Measurements from ENCODE around the gene UBR4.

- TF ChIP-seq, protein P1, sequence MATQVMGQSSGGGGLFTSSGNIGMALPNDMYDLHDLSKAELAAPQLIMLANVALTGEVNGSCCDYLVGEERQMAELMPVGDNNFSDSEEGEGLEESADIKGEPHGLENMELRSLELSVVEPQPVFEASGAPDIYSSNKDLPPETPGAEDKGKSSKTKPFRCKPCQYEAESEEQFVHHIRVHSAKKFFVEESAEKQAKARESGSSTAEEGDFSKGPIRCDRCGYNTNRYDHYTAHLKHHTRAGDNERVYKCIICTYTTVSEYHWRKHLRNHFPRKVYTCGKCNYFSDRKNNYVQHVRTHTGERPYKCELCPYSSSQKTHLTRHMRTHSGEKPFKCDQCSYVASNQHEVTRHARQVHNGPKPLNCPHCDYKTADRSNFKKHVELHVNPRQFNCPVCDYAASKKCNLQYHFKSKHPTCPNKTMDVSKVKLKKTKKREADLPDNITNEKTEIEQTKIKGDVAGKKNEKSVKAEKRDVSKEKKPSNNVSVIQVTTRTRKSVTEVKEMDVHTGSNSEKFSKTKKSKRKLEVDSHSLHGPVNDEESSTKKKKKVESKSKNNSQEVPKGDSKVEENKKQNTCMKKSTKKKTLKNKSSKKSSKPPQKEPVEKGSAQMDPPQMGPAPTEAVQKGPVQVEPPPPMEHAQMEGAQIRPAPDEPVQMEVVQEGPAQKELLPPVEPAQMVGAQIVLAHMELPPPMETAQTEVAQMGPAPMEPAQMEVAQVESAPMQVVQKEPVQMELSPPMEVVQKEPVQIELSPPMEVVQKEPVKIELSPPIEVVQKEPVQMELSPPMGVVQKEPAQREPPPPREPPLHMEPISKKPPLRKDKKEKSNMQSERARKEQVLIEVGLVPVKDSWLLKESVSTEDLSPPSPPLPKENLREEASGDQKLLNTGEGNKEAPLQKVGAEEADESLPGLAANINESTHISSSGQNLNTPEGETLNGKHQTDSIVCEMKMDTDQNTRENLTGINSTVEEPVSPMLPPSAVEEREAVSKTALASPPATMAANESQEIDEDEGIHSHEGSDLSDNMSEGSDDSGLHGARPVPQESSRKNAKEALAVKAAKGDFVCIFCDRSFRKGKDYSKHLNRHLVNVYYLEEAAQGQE (IDR thresholded peaks at IDR 0.05; ENCODE audit: unreplicated experiment) = no peak
- TF ChIP-seq, protein P2, sequence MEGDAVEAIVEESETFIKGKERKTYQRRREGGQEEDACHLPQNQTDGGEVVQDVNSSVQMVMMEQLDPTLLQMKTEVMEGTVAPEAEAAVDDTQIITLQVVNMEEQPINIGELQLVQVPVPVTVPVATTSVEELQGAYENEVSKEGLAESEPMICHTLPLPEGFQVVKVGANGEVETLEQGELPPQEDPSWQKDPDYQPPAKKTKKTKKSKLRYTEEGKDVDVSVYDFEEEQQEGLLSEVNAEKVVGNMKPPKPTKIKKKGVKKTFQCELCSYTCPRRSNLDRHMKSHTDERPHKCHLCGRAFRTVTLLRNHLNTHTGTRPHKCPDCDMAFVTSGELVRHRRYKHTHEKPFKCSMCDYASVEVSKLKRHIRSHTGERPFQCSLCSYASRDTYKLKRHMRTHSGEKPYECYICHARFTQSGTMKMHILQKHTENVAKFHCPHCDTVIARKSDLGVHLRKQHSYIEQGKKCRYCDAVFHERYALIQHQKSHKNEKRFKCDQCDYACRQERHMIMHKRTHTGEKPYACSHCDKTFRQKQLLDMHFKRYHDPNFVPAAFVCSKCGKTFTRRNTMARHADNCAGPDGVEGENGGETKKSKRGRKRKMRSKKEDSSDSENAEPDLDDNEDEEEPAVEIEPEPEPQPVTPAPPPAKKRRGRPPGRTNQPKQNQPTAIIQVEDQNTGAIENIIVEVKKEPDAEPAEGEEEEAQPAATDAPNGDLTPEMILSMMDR (conservative IDR thresholded peaks at IDR 0.05; ENCODE audit: low read depth in 2 of 2) = no peak
- TF ChIP-seq POLR2AphosphoS5 (IDR thresholded peaks at IDR 0.05; ENCODE audit: low read depth) = no peak
- TF ChIP-seq EZH2 (IDR thresholded peaks at IDR 0.05; ENCODE audit: low read depth, unreplicated experiment) = no peak
- no peak for TF ChIP-seq EZH2phosphoT487 (IDR thresholded peaks at IDR 0.05; ENCODE audit: unreplicated experiment)
- no peak for TF ChIP-seq CREB1 (CRISPR knock-in tag; IDR thresholded peaks at IDR 0.05; ENCODE audit: low read depth)
- no peak for TF ChIP-seq STAT1 (IDR thresholded peaks at IDR 0.05; ENCODE audit: unreplicated experiment)
- TF ChIP-seq, protein P3, sequence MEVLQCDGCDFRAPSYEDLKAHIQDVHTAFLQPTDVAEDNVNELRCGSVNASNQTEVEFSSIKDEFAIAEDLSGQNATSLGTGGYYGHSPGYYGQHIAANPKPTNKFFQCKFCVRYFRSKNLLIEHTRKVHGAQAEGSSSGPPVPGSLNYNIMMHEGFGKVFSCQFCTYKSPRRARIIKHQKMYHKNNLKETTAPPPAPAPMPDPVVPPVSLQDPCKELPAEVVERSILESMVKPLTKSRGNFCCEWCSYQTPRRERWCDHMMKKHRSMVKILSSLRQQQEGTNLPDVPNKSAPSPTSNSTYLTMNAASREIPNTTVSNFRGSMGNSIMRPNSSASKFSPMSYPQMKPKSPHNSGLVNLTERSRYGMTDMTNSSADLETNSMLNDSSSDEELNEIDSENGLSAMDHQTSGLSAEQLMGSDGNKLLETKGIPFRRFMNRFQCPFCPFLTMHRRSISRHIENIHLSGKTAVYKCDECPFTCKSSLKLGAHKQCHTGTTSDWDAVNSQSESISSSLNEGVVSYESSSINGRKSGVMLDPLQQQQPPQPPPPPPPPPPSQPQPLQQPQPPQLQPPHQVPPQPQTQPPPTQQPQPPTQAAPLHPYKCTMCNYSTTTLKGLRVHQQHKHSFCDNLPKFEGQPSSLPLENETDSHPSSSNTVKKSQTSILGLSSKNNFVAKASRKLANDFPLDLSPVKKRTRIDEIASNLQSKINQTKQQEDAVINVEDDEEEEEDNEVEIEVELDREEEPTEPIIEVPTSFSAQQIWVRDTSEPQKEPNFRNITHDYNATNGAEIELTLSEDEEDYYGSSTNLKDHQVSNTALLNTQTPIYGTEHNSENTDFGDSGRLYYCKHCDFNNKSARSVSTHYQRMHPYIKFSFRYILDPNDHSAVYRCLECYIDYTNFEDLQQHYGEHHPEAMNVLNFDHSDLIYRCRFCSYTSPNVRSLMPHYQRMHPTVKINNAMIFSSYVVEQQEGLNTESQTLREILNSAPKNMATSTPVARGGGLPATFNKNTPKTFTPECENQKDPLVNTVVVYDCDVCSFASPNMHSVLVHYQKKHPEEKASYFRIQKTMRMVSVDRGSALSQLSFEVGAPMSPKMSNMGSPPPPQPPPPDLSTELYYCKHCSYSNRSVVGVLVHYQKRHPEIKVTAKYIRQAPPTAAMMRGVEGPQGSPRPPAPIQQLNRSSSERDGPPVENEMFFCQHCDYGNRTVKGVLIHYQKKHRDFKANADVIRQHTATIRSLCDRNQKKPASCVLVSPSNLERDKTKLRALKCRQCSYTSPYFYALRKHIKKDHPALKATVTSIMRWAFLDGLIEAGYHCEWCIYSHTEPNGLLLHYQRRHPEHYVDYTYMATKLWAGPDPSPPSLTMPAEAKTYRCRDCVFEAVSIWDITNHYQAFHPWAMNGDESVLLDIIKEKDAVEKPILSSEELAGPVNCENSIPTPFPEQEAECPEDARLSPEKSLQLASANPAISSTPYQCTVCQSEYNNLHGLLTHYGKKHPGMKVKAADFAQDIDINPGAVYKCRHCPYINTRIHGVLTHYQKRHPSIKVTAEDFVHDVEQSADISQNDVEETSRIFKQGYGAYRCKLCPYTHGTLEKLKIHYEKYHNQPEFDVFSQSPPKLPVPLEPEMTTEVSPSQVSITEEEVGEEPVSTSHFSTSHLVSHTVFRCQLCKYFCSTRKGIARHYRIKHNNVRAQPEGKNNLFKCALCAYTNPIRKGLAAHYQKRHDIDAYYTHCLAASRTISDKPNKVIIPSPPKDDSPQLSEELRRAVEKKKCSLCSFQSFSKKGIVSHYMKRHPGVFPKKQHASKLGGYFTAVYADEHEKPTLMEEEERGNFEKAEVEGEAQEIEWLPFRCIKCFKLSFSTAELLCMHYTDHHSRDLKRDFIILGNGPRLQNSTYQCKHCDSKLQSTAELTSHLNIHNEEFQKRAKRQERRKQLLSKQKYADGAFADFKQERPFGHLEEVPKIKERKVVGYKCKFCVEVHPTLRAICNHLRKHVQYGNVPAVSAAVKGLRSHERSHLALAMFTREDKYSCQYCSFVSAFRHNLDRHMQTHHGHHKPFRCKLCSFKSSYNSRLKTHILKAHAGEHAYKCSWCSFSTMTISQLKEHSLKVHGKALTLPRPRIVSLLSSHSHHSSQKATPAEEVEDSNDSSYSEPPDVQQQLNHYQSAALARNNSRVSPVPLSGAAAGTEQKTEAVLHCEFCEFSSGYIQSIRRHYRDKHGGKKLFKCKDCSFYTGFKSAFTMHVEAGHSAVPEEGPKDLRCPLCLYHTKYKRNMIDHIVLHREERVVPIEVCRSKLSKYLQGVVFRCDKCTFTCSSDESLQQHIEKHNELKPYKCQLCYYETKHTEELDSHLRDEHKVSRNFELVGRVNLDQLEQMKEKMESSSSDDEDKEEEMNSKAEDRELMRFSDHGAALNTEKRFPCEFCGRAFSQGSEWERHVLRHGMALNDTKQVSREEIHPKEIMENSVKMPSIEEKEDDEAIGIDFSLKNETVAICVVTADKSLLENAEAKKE (CRISPR knock-in tag; IDR thresholded peaks at IDR 0.05) = no peak
- no peak for TF ChIP-seq ZNF331 (CRISPR knock-in tag; IDR thresholded peaks at IDR 0.05; ENCODE audit: low read depth)
- TF ChIP-seq, protein P4, sequence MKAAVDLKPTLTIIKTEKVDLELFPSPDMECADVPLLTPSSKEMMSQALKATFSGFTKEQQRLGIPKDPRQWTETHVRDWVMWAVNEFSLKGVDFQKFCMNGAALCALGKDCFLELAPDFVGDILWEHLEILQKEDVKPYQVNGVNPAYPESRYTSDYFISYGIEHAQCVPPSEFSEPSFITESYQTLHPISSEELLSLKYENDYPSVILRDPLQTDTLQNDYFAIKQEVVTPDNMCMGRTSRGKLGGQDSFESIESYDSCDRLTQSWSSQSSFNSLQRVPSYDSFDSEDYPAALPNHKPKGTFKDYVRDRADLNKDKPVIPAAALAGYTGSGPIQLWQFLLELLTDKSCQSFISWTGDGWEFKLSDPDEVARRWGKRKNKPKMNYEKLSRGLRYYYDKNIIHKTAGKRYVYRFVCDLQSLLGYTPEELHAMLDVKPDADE (IDR thresholded peaks at IDR 0.05) = no peak
- no peak for TF ChIP-seq JUNB (IDR thresholded peaks at IDR 0.05; ENCODE audit: unreplicated experiment)
- no peak for TF ChIP-seq ZNF114 (CRISPR knock-in tag; IDR thresholded peaks at IDR 0.05)
- no peak for TF ChIP-seq NANOG (IDR thresholded peaks at IDR 0.05; ENCODE audit: borderline replicate concordance)
Measured at GRCh38 chr1:19072285-19072981, 137.6 kb downstream of the UBR4 start.

All from GM23338 (cell line).